VCaP (cell line): ENCODE results near the gene SLC38A3.
"Not testable (repeated sequence)": the region's sequence is repeated elsewhere in the genome, so short reads cannot be mapped to it uniquely, and the experiment has no call there.

Source experiments
- H3K27ac ChIP-seq: fragments of 450-650 bp; 2 replicates; pipeline ENCODE4 v1.5.1; 2017
- CTCF ChIP-seq: fragments of 450-650 bp; conservative IDR thresholded peaks from 2 replicates; pipeline ENCODE4 v1.5.1; 2017; ENCODE audit warnings: mild to moderate bottlenecking, moderate library complexity

Gene SLC38A3

GRCh38 chr3:50210176-50210509, 5.1 kb downstream of the SLC38A3 start:
- H3K27ac ChIP-seq: no peak overlapping the region
- no peak for TF ChIP-seq CTCF

GRCh38 chr3:50210510-50211367, 5.7 kb downstream of the SLC38A3 start:
- no peak for TF ChIP-seq CTCF
- no peak overlapping the region for H3K27ac ChIP-seq

- not testable (repeated sequence) for H3K27ac ChIP-seq
These were observed 6.3 kb downstream of the SLC38A3 start for GRCh38 chr3:50211368-50211717.

- no peak overlapping the region for H3K27ac ChIP-seq
- no peak for TF ChIP-seq CTCF
These were observed 6.9 kb downstream of the SLC38A3 start for GRCh38 chr3:50211930-50212329.

GRCh38 chr3:50212502-50212901, 7.4 kb downstream of the SLC38A3 start:
- no peak for TF ChIP-seq CTCF

GRCh38 chr3:50212971-50213370, 7.9 kb downstream of the SLC38A3 start:
- no peak overlapping the region for H3K27ac ChIP-seq
- no peak for TF ChIP-seq CTCF

More at GRCh38 chr3:50212502-50212901, 7.4 kb downstream of the SLC38A3 start:
- no peak overlapping the region for H3K27ac ChIP-seq

- no peak for TF ChIP-seq CTCF
- no peak overlapping the region for H3K27ac ChIP-seq
These were observed 8.3 kb downstream of the SLC38A3 start for GRCh38 chr3:50213373-50213772.

- no peak for TF ChIP-seq CTCF
- H3K27ac ChIP-seq: no peak overlapping the region
These were observed 9.8 kb downstream of the SLC38A3 start for GRCh38 chr3:50214824-50215223.
